HG03469 (cell line): ENCODE results near the gene TRAF7.

Source experiments
- ATAC-seq: cut with Tn5 transposase; IDR thresholded peaks from one replicate; pipeline ENCODE4 v1.9.1; 2021; ENCODE audit warnings: mild to moderate bottlenecking, moderate library complexity, moderate number of reproducible peaks; ENCODE audit not compliant: unreplicated experiment

TRAF7 gene

DNA sequence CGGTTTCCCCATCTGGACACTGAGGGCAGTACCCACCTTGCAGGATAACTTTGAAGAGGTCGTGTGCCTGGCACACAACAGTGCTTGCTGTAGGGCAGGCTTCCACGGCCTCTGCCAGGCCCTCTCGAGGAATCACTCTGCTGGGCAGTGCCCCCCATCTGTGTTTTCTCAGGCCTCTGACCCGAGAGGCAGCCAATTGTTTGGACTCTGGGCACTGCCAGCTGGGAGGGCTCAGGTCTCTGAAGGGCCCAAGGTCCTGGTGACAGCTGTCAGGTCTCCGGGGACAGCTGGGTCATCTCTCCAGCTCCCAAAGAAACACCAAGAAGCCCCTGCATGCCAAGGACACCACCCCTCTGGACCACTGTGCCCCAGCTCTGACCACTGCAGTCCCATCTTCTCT is 8.2 kb upstream of the TRAF7 start:
- no peak for ATAC-seq

DNA sequence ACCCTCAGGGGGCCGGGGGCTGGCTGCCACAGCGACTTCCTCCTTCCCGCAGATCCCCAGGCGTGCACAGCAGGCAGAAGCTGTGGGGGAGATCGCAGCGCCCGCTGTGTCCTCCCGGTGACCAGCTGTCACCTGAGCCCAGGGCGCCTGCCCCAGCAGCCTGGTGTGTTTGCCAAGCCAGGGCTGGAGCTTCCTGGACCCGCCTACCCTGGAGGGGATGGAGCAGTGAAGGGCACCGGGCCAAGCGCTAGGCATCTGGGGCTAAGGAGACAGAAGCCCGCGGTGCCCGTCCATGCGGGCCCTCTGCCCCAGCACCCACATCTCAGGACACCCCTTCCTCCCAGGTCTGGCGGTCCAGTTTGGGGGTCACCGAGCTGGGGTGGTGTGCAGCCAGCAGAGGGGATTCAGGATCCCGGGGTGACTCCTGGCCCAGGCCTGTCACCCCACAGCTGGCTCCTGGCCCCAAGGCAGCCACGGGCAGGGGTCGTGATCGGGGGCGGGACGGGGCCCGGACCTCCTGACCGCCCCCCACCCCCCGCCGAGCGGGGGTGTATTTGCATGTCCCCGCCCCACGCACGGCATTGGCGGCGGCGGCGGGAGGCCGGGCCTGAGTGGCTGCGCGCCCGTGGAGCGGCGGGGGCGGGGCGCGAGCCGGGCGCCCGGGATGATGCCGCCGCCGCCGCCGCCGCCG is 7.5 kb upstream of the TRAF7 start, which contains the start of gene RAB26:
TSS of gene RAB26 (plus strand) at position 645 of the 691 bp plus-strand sequence. CDS start 159 bp downstream, outside the sequence.
- no peak for ATAC-seq

DNA sequence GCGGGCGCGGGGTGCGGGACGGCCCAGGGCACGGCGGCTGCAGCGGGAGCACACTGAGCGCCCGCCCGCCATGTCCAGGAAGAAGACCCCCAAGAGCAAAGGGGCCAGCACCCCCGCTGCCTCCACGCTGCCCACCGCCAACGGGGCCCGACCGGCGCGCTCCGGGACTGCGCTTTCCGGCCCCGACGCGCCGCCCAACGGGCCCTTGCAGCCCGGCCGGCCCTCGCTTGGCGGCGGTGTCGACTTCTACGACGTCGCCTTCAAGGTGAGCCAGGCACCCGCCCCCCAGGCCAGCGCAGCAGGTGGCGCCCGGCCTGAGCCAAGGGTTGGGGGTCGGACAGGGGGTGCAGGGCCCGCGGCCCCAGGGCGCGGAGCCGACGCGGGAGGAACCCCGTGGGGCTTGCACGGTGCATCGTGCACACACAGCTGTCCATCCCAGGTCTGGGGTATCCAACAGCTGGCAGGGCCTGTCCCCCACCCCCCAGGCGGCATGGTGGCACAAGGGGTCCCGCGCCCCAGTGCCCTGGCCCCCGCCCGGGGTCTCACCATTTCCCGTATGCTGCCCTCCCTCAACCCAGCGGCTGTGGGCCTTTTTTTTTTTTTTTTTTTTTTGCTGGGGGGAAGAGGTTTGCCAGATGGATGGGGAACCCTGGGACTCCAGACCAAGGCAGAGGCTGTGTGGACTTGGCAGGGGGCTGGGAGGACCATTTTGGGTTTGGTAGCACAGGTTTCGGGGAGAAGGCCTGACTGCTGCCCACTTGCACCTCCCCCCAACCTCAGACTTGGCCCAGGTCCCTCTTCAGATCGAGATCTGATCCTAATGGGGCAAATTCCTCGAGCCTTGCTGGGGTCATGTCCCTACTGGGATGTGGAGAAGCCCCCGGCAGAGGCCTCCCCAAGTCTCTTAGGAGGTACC is 6.6 kb upstream of the TRAF7 start:
- ATAC-seq, result no peak

- no peak for ATAC-seq
These were observed 5.8 kb upstream of the TRAF7 start for GRCh38 chr16:2149630-2150417.

- no peak for ATAC-seq
These were observed 5.0 kb upstream of the TRAF7 start for GRCh38 chr16:2150418-2151187.

- no peak for ATAC-seq
These were observed 4.1 kb upstream of the TRAF7 start for GRCh38 chr16:2151188-2152091.

DNA sequence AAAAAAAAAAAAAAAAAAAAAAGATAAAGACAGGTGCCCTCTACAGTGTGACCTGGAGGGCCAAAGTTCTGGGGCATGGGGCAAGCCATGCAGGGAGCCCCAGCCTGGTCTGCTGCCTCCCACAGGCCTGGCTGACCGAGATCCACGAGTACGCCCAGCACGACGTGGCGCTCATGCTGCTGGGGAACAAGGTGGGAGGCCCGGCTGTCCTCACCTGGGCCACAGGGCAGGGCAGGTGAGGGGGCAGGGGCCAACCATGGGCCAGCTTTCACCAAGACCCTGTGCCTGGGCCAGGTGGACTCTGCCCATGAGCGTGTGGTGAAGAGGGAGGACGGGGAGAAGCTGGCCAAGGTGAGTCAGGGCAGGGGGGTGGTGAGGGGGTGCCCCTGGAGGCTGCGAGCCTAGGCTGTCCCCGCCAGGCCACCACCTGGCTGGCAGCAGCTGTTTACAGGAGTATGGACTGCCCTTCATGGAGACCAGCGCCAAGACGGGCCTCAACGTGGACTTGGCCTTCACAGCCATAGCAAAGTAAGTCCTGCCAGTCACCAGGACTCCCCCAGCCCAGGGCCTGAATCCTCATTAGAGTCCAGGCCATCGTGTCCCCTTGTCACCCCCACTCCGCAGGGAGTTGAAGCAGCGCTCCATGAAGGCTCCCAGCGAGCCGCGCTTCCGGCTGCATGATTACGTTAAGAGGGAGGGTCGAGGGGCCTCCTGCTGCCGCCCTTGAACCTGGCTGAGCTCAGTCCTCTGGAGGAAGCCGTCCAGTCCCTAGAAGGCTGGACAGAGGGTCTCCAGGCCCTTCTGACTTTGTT is 2.7 kb upstream of the TRAF7 start:
- no peak for ATAC-seq

GRCh38 chr16:2154533-2155090 is 970 bp upstream of the TRAF7 start:
- ATAC-seq, result no peak

GRCh38 chr16:2155977-2156848 is 631 bp downstream of the TRAF7 start:
- no peak for ATAC-seq

GRCh38 chr16:2156849-2157224 is 1.3 kb downstream of the TRAF7 start:
- ATAC-seq, result no peak

DNA sequence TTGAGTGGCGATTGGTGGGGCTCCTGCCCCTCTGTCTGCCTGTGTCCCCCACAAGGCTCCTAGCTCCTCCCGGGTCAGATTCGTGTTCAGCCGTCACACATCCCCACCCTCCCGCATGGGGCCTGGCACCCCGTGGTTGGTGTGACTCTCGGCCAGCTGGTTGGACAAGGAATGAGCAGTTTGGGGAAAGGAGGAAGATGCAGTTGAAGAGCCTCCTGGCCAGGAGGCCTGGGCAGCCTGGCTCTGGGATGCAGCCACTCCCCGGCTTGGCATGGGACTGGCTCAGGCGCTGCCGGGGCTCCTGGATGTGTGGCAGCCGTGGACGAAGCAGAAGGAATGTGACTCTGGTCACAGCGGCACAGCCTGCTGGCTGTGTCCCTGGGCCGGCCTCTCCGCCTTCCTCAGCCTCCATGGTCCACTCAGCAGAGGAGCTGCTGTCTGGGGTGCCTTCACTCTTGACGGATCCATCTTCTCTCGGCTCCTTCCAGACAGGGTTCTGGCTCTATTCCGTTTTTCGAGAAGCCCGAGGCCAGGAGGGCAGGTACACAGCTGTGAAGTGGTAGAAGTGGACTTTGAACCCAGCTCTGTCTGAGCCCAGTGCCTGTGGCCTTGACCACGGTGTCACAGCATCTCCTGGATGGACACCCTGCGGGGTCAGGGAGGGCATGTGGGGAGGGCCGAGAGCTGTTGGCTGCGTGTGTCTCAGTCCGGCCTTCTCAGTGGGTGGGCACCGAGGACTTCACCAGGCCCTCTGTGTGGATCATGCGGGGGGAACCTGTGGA is 2.1 kb downstream of the TRAF7 start:
- no peak for ATAC-seq

DNA sequence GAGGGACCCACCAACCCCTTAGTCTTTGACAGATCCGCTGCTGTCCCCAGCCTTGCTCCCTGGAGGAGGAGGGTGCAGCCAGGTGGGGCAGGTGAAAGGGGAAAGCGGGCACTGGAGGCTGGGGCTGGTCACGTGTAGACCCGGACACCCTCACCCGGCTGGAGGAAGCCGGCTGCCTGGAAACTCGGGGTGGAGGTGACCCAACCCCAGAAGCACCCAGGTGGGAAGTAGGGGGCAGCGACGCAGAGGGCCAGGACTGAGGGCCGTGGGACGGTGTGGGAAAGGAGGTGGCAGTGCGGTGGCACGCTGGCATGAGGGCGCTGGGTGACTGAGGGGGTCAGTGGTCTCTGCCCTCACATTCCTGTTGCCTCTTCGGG is 2.7 kb downstream of the TRAF7 start:
- no peak for ATAC-seq

- no peak for ATAC-seq
These were observed 3.7 kb downstream of the TRAF7 start for GRCh38 chr16:2159175-2159838.

DNA sequence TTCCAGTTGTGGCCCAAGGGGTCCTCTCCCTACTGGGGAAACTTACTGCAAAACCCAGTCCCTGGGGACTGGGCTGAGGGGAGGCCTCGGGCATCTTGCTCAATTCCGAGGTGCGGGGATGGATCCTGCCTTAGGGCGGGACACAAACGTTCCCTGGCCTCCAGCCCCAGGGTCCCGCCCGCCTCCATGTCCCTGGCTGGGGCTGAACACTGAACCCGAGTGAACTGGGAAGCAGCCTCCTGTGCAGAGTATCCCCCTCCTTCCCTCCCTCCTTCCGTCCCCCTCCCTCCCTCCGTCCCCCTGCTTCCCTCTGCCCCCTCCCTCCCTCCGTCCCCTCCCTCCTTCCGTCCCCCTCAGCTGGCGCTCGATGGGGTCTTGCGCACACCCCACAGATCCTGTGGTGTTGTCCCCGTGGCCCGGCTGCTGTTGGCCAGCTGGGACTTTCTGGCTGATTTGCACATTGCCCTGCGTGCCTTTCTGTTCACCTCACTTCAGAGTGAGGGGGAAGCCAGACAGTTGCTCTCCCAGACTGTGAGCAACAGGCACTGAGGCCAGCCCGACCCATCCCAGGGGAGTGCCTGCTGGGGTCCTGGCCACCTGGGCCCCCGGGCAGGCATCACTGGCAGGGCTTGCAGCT is 5.5 kb downstream of the TRAF7 start:
- ATAC-seq, result no peak

- no peak for ATAC-seq
These were observed 6.3 kb downstream of the TRAF7 start for GRCh38 chr16:2161911-2162310.

GRCh38 chr16:2162676-2163118 is 7.1 kb downstream of the TRAF7 start:
- no peak for ATAC-seq
